GM19023 (cell line): ENCODE measurements around the gene GLB1L2.

Source experiments
- ATAC-seq: cut with Tn5 transposase; IDR thresholded peaks from one replicate; pipeline ENCODE4 v1.9.1; 2021; ENCODE audit warnings: mild to moderate bottlenecking, moderate library complexity; ENCODE audit not compliant: unreplicated experiment

The GLB1L2 gene

GRCh38 chr11:134383576-134384221 is 51.9 kb downstream of the GLB1L2 start:
- ATAC-seq, result no peak

- no peak for ATAC-seq
Observed at GRCh38 chr11:134384406-134384805, 52.6 kb downstream of the GLB1L2 start.

- no peak for ATAC-seq
Observed at GRCh38 chr11:134385171-134385570, 53.4 kb downstream of the GLB1L2 start.

- ATAC-seq, result no peak
Observed at GRCh38 chr11:134385774-134386565, 54.2 kb downstream of the GLB1L2 start.

- ATAC-seq, result no peak
Observed at GRCh38 chr11:134386945-134387344, 55.2 kb downstream of the GLB1L2 start.

- ATAC-seq, result no peak
Observed at GRCh38 chr11:134387501-134387900, 55.7 kb downstream of the GLB1L2 start.

GRCh38 chr11:134388590-134388989 is 56.8 kb downstream of the GLB1L2 start:
- no peak for ATAC-seq

GRCh38 chr11:134389464-134390180 is 57.8 kb downstream of the GLB1L2 start:
- ATAC-seq, result no peak

- ATAC-seq, result no peak
Observed at GRCh38 chr11:134390706-134391569, 59.1 kb downstream of the GLB1L2 start.

- ATAC-seq, result no peak
Observed at GRCh38 chr11:134391656-134392055, 59.9 kb downstream of the GLB1L2 start.

GRCh38 chr11:134392953-134393615 is 61.3 kb downstream of the GLB1L2 start:
- no peak for ATAC-seq

GRCh38 chr11:134393638-134394037 is 61.9 kb downstream of the GLB1L2 start:
- ATAC-seq, result no peak

GRCh38 chr11:134394311-134394710 is 62.5 kb downstream of the GLB1L2 start:
- ATAC-seq, result no peak

GRCh38 chr11:134395002-134395401 is 63.2 kb downstream of the GLB1L2 start:
- no peak for ATAC-seq

GRCh38 chr11:134397304-134398078 is 65.7 kb downstream of the GLB1L2 start:
- no peak for ATAC-seq

GRCh38 chr11:134398079-134398444 is 66.3 kb downstream of the GLB1L2 start:
- ATAC-seq, result no peak

GRCh38 chr11:134398644-134399292 is 67.0 kb downstream of the GLB1L2 start:
- no peak for ATAC-seq

GRCh38 chr11:134399293-134399654 is 67.5 kb downstream of the GLB1L2 start:
- no peak for ATAC-seq

GRCh38 chr11:134399996-134400395 is 68.2 kb downstream of the GLB1L2 start:
- ATAC-seq, result no peak
